ENCODE results near the gene KLHL29.

KLHL29 gene

DNA sequence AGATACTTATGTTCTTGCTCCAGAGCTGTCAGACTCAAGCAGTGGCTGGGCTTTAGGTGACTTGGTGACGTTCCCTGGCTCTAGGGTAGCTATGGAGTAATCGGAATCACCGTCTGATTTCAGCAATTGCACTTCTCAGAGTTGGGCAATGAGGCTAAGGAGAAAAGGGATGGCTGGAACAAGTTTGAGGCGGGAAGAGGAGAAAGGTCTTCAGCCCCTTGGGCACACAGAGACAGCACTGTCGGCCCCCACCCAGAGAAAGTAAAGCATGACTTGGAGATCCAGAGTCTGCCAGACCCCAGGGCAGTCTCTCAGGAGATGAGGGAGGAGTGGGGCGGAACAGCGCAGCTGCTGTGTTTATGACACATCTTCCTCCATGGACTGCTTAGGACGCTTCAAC, 114.5 kb downstream of the KLHL29 start:
- ChIA-PET POLR2A (ENCODE audit: low non-redundant PET) (no interaction called here), CTCF (no interaction called here)
- TF ChIP-seq, protein P1, sequence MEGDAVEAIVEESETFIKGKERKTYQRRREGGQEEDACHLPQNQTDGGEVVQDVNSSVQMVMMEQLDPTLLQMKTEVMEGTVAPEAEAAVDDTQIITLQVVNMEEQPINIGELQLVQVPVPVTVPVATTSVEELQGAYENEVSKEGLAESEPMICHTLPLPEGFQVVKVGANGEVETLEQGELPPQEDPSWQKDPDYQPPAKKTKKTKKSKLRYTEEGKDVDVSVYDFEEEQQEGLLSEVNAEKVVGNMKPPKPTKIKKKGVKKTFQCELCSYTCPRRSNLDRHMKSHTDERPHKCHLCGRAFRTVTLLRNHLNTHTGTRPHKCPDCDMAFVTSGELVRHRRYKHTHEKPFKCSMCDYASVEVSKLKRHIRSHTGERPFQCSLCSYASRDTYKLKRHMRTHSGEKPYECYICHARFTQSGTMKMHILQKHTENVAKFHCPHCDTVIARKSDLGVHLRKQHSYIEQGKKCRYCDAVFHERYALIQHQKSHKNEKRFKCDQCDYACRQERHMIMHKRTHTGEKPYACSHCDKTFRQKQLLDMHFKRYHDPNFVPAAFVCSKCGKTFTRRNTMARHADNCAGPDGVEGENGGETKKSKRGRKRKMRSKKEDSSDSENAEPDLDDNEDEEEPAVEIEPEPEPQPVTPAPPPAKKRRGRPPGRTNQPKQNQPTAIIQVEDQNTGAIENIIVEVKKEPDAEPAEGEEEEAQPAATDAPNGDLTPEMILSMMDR (conservative IDR thresholded peaks at IDR 0.05; ENCODE audit: low read depth): no peak
- H3K27ac ChIP-seq: peak overlapping the region; percentile 57
- no peak for DNase-seq (ENCODE audit: low spot score)

DNA sequence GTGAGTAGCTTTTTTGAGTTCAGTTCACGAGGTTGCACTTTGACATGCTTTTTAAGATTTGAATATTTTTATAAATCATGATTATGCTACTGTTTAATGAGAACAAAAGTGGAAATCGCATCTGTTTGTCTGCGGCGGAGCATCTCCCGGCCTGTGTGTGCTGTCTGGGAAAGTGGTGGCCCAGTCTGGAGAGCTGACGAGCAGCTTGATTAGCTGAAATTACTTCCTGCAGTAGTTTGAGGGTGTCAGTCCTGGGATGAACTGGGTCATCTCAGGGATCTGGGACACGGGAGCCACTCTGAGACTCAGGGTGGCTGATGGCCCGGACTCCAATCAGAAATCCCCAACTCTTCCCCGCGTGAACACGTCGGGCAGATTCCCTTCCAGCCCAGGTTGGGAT, 115.9 kb downstream of the KLHL29 start:
- no peak for DNase-seq (ENCODE audit: low spot score)
- CTCF ChIA-PET: interaction anchor here (0.6 kb wide), 1 partner anchor 24 kb away, joined by 3 read pairs; no protein-coding TSS in a partner anchor
- POLR2A ChIA-PET (ENCODE audit: low non-redundant PET): no interaction called here
- TF ChIP-seq, protein P1 (conservative IDR thresholded peaks at IDR 0.05; ENCODE audit: low read depth): no peak
- no peak overlapping the region for H3K27ac ChIP-seq

DNA sequence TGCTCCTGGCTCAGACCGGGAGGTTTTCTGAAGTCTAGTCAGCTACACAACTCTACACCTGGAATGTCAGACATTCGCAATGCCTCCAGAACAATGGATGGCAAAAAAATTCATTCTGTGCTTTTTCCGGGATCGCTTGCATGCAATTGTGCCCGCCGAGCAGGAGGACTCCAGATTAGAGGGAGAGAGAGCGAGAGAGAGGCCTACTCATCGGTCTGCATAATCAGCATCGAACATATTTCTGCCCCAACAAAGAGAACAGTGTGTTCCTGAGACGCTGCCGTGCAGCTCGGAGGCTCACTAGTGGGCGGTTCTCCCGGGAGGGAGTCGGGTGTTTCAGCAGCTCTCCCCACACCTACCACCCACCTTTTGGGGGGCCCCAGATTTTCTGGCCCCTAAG, 117.1 kb downstream of the KLHL29 start:
- H3K27ac ChIP-seq: peak overlapping the region; percentile 18; the same call in 1 of the 2 replicates
- ChIA-PET POLR2A (ENCODE audit: low non-redundant PET) (no interaction called here), CTCF (interaction anchor here (0.6 kb wide), 1 partner anchor 142 kb away, joined by 3 read pairs; no protein-coding TSS in a partner anchor)
- DNase-seq (ENCODE audit: low spot score): no peak
- TF ChIP-seq, protein P1 (conservative IDR thresholded peaks at IDR 0.05; ENCODE audit: low read depth): no peak

DNA sequence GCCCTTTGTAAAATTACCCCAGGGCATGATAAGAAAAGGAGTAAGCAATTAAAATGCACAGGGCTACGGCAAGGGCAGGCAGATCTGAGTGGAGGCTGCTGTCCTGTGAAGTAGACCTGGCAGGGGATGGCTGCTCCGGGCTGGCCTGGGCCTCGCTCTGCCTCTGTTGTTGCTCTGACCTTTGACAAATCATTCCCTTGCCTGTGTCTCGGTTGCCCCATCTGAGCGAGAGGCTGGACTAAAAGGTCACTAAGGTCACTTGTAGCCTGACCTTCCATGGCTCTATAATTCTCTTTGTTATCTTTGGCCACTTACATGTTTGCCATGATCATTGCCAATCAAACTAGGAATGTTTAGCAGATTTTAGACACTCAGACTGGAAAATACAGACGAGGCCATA, 118.1 kb downstream of the KLHL29 start:
- ChIA-PET CTCF (interaction anchor here (0.6 kb wide), 1 partner anchor 141 kb away, joined by 3 read pairs; no protein-coding TSS in a partner anchor), POLR2A (ENCODE audit: low non-redundant PET) (no interaction called here)
- no peak overlapping the region for H3K27ac ChIP-seq
- DNase-seq (ENCODE audit: low spot score): no peak
- TF ChIP-seq, protein P1 (conservative IDR thresholded peaks at IDR 0.05; ENCODE audit: low read depth): no peak

DNA sequence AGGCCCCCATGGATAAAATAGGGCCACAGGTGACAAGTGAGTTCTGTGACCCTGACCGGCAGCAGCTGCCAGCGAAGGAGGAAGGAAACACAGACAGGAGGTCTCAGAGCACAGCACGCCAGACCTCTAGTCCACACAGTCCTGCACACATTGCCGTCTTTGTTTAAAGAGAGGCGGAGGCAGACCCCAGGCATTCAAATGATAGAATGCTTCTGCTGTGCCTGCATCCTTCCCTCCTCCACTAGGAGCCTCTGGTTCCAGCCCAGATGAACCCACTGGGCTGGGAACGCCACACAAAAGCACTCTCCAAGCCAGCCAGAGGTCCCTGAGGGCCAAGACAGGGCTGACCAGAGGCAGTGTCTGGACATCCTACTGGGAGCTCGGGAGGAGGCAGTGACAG, 118.7 kb downstream of the KLHL29 start:
- POLR2A ChIA-PET (ENCODE audit: low non-redundant PET): no interaction called here
- TF ChIP-seq, protein P1 (conservative IDR thresholded peaks at IDR 0.05; ENCODE audit: low read depth): no peak
- CTCF ChIA-PET: interaction anchor here (0.5 kb wide), 1 partner anchor 83 kb away, joined by 7 read pairs; no protein-coding TSS in a partner anchor
- no peak for DNase-seq (ENCODE audit: low spot score)
- H3K27ac ChIP-seq: no peak overlapping the region

DNA sequence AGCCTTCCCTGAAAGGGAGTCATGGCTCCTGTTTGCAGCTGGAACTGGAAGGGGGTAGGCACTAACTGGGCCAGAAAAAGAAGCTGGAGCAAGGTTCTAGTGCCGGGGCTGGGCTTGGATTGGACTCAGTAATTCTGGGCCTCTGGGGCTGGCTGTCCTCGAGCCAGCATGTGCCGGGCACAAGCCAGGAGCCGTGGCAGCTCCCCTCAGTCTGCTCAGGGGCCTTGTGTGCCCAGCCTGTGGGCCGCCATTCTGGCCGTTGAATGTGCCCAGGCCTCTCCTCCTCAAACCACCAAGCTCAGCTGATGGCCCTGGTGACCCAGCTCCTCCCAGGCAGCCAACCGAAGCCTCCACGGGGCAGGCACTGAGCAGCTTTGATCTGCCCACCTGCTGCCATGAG, 119.6 kb downstream of the KLHL29 start:
- ChIA-PET CTCF (interaction anchor here (0.6 kb wide), 2 partner anchors 169 to 215 kb away, joined by 3 read pairs; no protein-coding TSS in a partner anchor), POLR2A (ENCODE audit: low non-redundant PET) (no interaction called here)
- TF ChIP-seq, protein P1 (conservative IDR thresholded peaks at IDR 0.05; ENCODE audit: low read depth): no peak
- DNase-seq (ENCODE audit: low spot score): no peak
- no peak overlapping the region for H3K27ac ChIP-seq

All from RWPE1 (cell line).